Epithelial cell of proximal tubule (primary cell): ENCODE measurements around the gene ELAPOR2. TPM values are rescaled to one million over a fixed set of nuclear protein-coding genes. Genes with fewer than 3 reads are reported as not detected.

Source experiments
- DNase-seq: peaks from one replicate; pipeline ENCODE4 v3.0.0-alpha.2; 2011; ENCODE audit warnings: low read depth
- H3K4me3 ChIP-seq: 2 replicates; pipeline ENCODE4 v1.5.1; 2011; ENCODE audit warnings: low read depth, mild to moderate bottlenecking, low read length
- total RNA-seq: library from RNA; depleted of rRNA; stranded (reverse); fragments of >200 nt; gene quantifications from 2 replicates; pipeline ENCODE4 v1.2.3, GENCODE V29; 2015
- TF ChIP-seq, protein P1 (sequence below): conservative IDR thresholded peaks from 2 replicates; pipeline ENCODE4 v1.5.1; 2012; ENCODE audit warnings: low read depth, mild to moderate bottlenecking, low read length

The ELAPOR2 gene
- total RNA-seq, 1 donor from 2014 or later: 3.4 TPM

DNA sequence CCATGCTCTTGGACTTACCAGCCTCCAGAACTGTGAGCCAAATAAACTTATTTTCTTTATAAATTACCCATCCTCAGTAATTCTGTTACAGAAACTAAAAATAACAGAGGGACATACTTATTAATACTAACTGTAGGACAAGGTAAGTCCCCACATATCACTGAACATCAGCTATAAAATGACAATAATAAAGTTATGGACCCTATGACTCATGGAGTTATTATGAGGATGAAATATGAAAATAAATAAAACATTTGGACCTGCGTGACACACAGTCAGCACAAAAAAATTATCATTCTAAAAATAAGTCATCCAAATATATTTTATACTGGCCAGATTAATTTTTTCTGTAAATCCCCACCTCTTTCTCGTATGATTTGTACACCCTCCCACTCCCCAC is 34.9 kb upstream of the ELAPOR2 start:
- H3K4me3 ChIP-seq: no peak overlapping the region
- DNase-seq: no peak
- TF ChIP-seq, protein P1, sequence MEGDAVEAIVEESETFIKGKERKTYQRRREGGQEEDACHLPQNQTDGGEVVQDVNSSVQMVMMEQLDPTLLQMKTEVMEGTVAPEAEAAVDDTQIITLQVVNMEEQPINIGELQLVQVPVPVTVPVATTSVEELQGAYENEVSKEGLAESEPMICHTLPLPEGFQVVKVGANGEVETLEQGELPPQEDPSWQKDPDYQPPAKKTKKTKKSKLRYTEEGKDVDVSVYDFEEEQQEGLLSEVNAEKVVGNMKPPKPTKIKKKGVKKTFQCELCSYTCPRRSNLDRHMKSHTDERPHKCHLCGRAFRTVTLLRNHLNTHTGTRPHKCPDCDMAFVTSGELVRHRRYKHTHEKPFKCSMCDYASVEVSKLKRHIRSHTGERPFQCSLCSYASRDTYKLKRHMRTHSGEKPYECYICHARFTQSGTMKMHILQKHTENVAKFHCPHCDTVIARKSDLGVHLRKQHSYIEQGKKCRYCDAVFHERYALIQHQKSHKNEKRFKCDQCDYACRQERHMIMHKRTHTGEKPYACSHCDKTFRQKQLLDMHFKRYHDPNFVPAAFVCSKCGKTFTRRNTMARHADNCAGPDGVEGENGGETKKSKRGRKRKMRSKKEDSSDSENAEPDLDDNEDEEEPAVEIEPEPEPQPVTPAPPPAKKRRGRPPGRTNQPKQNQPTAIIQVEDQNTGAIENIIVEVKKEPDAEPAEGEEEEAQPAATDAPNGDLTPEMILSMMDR: no peak

DNA sequence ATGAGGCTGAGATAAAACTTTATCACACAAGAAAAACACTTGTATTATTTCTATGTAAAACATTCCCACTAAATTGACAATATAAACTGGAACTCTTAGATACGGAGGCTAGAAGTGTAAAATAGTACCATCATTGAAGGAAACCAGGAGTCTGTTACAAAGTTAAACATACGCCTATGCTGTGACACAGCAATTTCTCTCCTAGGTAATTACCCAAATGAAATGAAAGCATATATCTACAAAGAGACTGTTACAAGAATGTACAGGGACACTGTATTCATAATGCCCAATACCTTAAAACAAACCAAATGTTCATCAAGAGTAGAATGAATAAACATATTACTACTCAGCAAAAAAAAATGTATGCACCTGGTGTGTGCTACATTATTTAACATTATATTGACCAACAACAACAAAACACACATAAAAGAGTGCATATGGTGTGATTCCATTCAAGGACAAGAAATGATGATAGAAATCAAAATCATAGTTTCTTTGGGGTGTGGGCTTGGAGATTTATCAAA is 33.2 kb upstream of the ELAPOR2 start:
- TF ChIP-seq, protein P1: no peak
- DNase-seq: no peak

DNA sequence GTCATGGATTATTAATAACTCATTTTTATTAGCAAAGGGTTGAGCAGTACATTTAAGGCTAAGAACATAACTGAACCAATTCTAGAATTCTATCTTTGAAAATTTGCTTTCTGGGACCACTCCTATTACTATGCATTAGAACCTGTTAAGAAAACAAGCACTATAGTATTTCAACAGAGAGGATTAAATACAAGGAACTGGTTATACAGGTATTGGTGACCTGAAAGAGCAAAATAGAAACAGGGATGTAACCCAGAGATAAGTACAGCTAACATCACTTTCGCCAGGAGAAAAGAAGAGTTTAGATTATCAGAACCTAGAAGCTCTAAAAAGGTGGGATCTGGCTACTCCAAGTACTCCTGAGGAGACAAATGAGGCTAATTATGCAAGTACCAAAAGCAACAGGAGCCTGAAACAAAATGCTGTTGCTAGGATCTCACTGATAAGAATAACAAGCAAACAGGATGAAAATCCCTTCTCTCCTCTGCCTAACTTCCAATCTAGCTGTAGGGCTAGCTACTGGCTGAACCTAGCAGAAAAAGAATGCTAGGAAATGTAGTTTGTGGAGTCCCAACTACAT is 32.1 kb upstream of the ELAPOR2 start:
- DNase-seq: no peak
- no peak overlapping the region for H3K4me3 ChIP-seq
- TF ChIP-seq, protein P1: no peak

More for the DNA sequence above, 33.2 kb upstream of the ELAPOR2 start:
- H3K4me3 ChIP-seq: no peak overlapping the region

DNA sequence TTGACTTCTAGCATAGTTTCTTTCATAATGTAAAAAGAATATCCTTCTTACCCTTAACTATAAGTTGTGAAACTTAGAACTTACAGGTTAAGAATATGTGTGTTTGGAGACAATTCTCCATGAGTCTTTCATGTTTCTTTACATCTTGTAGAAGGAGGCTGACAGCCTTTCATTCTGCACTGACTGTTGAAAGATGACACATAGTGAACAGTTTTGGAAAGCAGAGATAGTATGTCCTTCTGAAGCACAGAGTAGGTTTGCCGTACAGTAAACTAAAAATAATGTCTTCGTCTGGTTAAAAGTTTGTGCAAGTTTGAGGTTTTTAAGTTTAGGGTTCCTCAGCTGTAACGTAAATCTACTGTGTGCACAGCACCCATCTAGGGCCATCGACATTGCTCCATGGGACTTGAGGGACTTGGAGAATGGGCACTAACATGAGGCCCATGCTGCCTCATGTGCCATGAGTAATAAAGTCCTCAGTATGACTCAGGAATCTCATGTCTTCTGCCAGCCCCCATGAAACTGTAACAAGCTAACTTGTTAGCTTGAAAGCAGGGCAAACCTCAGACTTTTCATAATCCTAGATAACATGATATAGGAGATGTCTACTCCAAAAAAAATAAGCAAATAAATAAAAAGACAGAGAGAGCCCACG is 24.5 kb upstream of the ELAPOR2 start:
- H3K4me3 ChIP-seq: no peak overlapping the region
- TF ChIP-seq, protein P1: no peak
- no peak for DNase-seq

DNA sequence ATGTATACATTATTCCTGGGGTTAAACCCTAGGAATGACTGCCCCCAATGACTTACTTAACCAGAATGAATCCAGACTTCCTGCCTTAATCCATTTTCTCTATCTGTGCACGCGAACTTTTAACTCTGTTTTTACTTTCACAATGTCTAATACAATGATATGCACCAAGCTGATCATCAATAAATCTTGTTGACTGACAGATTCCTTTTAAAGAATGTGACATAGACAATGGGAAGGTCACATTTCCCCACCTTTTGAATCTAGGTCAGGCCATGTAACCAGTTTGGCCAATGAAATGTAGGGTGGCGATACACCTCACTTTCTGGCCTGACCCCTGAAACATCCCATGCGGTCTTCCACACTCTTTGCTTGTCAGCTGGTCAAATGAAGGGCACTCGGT is 23.2 kb upstream of the ELAPOR2 start:
- TF ChIP-seq, protein P1: no peak
- no peak overlapping the region for H3K4me3 ChIP-seq
- no peak for DNase-seq

DNA sequence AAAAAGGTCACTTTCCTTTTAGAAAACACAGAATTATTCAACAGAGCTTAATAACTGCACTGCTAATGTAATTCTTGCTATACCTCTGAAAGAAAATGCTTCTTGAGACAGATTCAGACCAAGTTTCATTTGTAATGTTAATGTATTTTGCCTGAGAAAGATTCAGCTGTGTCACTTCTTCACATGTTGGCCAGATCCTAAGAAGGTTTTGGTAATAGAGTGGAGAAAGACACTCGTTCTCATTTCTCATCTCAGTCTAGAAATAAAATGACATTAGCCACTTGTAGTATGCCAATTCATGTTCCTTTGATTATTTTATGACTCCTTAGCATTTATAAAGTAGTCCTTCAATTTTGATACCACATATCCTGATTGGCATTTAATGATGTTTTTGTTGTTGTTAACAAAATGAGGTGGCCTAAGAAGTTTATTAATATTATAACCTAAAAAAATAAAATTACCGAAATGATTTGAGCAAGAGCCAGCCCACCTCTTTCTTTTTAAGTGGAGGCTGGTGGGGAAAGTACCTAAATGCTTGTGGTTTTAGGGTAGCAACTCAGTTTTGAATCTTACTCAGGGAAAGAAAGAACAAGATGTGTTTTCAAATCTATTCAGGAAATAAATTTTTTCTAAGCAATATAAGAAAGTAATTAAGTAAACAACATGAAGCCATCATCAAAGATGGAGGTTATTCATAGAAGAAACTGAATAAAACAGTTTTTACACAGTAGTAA is 16.4 kb upstream of the ELAPOR2 start:
- TF ChIP-seq, protein P1: no peak
- H3K4me3 ChIP-seq: no peak overlapping the region
- DNase-seq: no peak
